NCI-H1417 (cell line): ENCODE results near the gene RAB33B.

Source experiments
- DNase-seq, 3 experiments: peaks; one replicate each; lab custom pipeline; 2025; lab: John Stamatoyannopoulos, UW

The RAB33B gene

GRCh38 chr4:139508581-139509237, 54.8 kb downstream of the RAB33B start:
- no peak for DNase-seq

DNA sequence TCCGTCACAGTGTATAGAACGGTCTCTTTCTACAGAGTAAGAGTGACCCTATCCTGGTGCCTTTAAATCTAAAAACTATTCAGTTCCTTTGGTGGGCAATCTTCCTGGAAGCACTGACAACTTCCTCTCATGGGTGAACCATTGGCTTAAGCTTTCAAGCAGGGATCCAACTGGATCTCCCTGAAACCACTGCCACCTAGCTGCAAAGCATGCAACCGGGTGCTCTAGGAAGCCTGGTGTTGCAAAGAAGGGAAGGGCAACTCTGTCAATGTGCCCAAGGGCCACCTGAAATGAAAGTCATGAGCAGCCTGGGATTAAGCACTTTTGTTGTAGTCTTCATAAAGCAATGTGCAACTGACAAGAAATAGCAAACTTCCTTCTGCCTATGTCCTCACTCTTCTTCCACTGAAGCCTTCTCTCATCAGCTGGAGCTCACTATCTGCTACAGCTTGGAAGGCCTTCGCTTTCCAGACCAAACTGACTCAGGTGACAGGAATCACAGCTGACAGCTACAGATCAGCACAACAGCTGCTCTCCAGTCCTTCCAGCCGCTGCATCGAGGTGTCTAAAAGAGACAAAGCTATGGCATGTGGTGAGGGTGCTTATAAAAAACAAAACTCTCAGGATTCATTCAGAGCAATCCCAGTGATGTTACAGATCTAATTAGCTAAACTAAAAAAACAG, 55.9 kb downstream of the RAB33B start:
- DNase-seq = peak in 1 of 3 experiments; percentile 28

GRCh38 chr4:139511320-139511719, 57.4 kb downstream of the RAB33B start:
- DNase-seq = no peak

- no peak for DNase-seq
These were observed 60.6 kb downstream of the RAB33B start for GRCh38 chr4:139514382-139515059.

DNA sequence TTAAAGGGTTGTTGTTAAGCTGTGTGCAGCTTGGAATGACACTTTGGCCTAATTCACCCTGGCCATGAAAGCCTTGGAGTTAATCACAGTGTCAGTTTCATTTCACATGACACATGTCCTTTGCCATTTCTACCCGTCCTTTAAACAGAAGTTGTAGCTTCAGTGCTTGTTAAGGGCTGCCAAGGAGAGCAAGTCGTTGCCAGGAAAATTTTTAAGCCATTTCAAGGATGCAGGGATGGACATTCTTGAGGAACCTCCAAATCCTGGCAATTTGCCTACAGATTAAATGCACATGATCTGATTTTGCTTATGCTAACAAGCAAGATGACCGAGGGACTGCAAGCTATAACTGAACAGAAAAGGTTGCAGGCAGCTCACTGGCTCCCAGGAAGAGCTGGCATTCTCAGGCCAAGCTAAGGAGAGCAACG, 61.6 kb downstream of the RAB33B start:
- DNase-seq = no peak

- no peak for DNase-seq
These were observed 68.0 kb downstream of the RAB33B start for GRCh38 chr4:139521754-139522401.

DNA sequence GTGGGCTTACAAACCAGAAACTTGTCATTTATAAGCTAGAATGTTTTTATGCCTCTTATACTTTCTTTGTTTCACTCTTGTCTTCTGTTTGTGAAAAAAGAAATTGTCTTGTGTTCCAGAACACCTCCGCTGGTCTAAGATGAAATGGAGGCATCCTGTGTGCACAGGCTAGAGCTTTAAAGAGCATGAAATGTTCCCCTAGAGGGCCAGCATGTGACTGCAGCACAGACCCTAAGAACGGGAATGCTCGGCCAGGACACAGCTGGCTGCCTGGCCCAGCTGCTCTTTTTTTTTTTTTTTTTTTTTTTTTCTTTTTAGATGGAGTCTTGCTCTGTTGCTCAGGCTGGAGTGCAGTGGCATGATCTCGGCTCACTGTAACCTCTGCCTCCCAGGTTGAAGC, 68.5 kb downstream of the RAB33B start:
- no peak for DNase-seq

GRCh38 chr4:139523076-139523475, 69.2 kb downstream of the RAB33B start:
- DNase-seq = peak in 1 of 3 experiments; percentile 12

DNA sequence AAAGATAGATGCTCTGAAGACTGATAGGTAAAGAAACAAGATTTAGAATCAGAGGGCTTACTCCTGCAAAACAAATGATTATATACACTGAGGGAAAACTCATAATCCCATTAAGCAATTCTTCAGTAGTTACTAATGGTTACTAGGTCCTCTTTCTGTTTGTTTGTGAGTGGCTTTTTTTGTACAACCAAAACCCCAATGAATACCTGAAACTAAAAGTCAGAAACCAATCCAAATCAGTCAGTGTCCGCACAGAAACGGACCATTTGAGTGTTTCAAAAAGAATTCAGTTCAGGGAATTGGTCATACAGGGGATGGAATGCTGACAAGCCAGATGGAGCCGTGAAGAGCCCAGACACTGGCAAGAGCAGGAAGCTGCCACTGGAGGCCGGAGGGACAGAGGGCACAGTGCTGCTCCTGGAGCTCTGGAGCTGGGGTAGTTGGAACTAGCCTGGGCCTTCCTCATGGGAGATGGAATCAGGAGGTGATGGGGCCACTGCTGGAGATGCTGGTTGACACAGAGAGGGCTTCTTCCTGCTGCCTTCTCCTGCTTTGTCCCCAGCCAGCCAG, 70.2 kb downstream of the RAB33B start:
- DNase-seq = no peak

GRCh38 chr4:139525414-139525813, 71.5 kb downstream of the RAB33B start:
- no peak for DNase-seq
